ENCODE results near the gene P3H1. TPM values are rescaled to one million over a fixed set of nuclear protein-coding genes. Genes with fewer than 3 reads are reported as not detected.
"Not testable (repeated sequence)": the region's sequence is repeated elsewhere in the genome, so short reads cannot be mapped to it uniquely, and the experiment has no call there.

The P3H1 gene
- total and polyA plus RNA-seq, 7 donors: 1.8 to 23.3 (median 17.9) TPM

DNA sequence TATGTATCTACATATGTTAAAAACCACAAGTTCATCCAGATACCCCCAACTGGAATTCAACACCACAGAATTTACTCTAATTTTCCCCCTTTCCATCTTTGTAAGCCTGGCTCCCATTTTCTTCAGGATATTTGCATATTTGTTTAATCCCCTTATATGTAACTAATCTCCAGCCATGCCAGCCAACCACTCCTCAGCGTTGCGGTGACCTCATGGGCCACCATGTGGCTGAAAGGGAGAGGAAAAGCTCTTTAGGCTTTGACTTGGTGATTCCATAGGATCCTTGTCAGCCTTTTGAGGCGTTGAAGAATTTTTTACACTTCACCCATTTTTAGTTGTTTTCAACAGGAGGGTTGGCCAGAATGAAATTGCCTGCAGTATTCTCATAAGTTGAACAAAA lies 36.8 kb downstream of the P3H1 start:
- H3K27ac ChIP-seq: no peak overlapping the region
- no peaks in the 10 kb centered on the region for H3K36me3 ChIP-seq
- H3K27me3 ChIP-seq: no peaks in the 10 kb centered on the region
- H3K4me1 ChIP-seq: no peaks in the 10 kb centered on the region
- no peak for DNase-seq
- WGBS, 2 donors: 95 to 96% methylated on average over 3 of the region's 3 CpGs
- H3K4me3 ChIP-seq: no peak overlapping the region
- TF ChIP-seq, protein P1, sequence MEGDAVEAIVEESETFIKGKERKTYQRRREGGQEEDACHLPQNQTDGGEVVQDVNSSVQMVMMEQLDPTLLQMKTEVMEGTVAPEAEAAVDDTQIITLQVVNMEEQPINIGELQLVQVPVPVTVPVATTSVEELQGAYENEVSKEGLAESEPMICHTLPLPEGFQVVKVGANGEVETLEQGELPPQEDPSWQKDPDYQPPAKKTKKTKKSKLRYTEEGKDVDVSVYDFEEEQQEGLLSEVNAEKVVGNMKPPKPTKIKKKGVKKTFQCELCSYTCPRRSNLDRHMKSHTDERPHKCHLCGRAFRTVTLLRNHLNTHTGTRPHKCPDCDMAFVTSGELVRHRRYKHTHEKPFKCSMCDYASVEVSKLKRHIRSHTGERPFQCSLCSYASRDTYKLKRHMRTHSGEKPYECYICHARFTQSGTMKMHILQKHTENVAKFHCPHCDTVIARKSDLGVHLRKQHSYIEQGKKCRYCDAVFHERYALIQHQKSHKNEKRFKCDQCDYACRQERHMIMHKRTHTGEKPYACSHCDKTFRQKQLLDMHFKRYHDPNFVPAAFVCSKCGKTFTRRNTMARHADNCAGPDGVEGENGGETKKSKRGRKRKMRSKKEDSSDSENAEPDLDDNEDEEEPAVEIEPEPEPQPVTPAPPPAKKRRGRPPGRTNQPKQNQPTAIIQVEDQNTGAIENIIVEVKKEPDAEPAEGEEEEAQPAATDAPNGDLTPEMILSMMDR (IDR thresholded peaks at IDR 0.05): no peak
- no peak for TF ChIP-seq POLR2AphosphoS5 (IDR thresholded peaks at IDR 0.05)
- TF ChIP-seq POLR2A (IDR thresholded peaks at IDR 0.05): no peak
- no peak for TF ChIP-seq EP300 (IDR thresholded peaks at IDR 0.05)
- H3K9me3 ChIP-seq: no peaks in the 10 kb centered on the region
- intact Hi-C loops (cut with DNase I): no loop called here

DNA sequence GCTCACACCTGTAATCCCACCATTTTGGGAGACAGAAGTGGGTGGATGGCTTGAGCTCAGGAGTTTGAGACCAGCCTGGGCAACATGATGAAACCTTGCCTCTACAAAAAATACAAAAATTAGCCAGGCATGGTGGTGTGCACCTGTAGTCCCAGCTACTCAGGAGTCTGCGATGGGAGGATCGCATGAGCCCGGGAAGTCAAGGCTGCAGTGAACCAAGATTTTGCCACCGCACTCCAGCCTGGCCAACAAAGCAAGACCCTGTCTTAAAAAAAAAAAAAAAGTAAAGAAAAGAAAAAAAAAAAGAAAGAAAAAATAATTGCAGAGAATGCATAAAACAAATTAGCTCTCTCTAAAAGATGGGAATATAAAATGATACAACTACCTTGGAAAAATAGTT lies 41.0 kb downstream of the P3H1 start:
- H3K4me1 ChIP-seq; H3K36me3 ChIP-seq; H3K27ac ChIP-seq; H3K4me3 ChIP-seq; H3K27me3 ChIP-seq; DNase-seq; H3K9me3 ChIP-seq; intact Hi-C loops (cut with DNase I): not testable (repeated sequence)
- 96 to 97% methylated on average over 4 of the region's 4 CpGs for whole genome bisulfite sequencing, 2 donors

DNA sequence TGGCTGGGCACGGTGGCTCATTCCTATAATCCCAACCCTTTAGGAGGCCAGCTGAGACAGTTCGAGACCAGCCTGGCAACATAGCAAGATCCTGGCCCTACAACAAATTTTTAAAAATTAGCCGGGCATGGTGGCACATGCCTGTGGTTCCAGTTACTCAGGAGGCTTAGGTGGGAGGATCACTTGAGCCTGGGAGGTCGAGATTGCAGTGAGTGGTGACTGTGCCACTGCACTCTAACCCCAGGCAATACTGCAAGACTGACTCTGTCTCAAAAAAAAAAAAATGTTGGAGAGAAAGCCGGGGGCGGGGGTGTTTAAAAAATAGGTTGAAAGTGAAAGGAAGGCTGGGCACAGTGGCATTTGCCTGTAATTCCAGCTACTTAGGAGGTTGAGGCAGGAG lies 43.3 kb downstream of the P3H1 start:
- H3K4me1 ChIP-seq: no peaks in the 10 kb centered on the region
- no peaks in the 10 kb centered on the region for H3K36me3 ChIP-seq
- H3K9me3 ChIP-seq: no peaks in the 10 kb centered on the region
- no peak overlapping the region for H3K27ac ChIP-seq
- WGBS, 2 donors: 66 to 77% methylated on average over 6 of the region's 6 CpGs
- no peak overlapping the region for H3K4me3 ChIP-seq
- no peak for DNase-seq
- TF ChIP-seq, protein P1 (IDR thresholded peaks at IDR 0.05): no peak
- TF ChIP-seq EP300 (IDR thresholded peaks at IDR 0.05): no peak
- TF ChIP-seq POLR2A (IDR thresholded peaks at IDR 0.05): no peak
- no peak for TF ChIP-seq POLR2AphosphoS5 (IDR thresholded peaks at IDR 0.05)
- H3K27me3 ChIP-seq: no peaks in the 10 kb centered on the region
- intact Hi-C loops (cut with DNase I): no loop called here

DNA sequence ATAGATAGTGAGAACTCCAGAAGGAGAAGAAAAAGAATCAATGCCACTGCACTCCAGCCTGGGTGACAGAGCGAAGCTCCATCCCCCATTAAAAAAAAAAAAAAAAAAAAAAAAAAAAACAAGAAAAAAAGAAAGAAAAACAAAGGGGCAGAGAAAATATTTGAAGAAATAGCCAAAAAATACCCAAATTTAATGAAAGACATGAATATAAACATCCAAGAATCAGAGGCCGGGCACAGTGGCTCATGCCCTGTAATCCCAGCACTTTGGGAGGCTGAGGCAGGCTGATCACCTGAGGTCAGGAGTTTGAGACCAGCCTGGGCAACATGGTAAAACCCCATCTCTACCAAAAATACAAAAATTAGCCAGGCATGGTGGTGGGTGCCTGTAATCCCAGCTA lies 44.4 kb downstream of the P3H1 start:
- DNase-seq; H3K27me3 ChIP-seq; H3K4me1 ChIP-seq; H3K36me3 ChIP-seq; H3K27ac ChIP-seq; H3K4me3 ChIP-seq; H3K9me3 ChIP-seq; intact Hi-C loops (cut with DNase I): not testable (repeated sequence)
- 90 to 97% methylated on average over 2 of the region's 2 CpGs for WGBS, 2 donors

DNA sequence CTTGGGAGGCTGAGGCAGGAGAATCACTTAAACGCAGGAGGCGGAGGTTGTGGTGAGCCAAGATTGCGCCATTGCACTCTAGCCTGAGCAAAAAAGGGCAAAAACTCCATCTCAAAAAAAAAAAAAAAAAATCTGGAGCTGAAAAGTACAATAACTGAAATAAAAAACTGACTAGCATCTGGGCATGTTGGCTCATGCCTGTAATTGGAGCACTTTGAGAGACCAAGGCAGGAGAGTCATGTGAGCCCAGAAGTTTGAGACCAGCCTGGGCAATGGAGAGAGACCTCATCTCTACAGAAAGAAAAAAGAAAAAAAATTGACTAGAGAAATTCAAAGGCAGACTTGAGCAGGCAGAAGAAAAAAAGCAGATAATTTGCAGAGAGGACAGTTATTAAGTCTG lies 44.9 kb downstream of the P3H1 start:
- TF ChIP-seq POLR2A (IDR thresholded peaks at IDR 0.05) (no peak), POLR2AphosphoS5 (IDR thresholded peaks at IDR 0.05) (no peak), EP300 (IDR thresholded peaks at IDR 0.05) (no peak)
- TF ChIP-seq, protein P1 (IDR thresholded peaks at IDR 0.05): no peak
- Histone ChIP-seq H3K36me3 (no peaks in the 10 kb centered on the region), H3K27ac (no peak overlapping the region), H3K9me3 (no peaks in the 10 kb centered on the region), H3K27me3 (no peaks in the 10 kb centered on the region), H3K4me3 (no peak overlapping the region), H3K4me1 (no peaks in the 10 kb centered on the region)
- no peak for DNase-seq
- 96 to 97% methylated on average over 3 of the region's 3 CpGs for WGBS, 2 donors
- intact Hi-C loops (cut with DNase I): no loop called here

DNA sequence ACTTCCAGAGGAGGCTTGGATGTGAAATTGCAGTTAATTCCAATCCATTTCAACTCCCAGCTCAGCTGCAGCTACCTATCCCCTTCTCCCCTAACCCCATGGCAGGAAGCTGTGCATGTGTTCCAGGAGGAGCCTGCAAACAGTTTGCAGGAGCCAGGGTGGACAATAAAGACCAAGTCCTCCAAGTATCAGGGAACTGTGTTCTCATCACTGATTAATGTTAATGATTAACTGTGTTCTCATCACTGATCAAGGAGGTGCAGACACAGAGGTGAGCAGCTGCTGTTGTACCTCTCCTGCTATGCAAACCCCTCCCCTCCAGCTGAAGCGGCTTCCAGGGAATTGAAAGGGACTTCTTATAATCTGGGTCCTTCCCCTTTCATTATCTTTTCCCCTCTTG lies 46.0 kb downstream of the P3H1 start:
- no peak for DNase-seq
- WGBS, 2 donors: 34 to 78% methylated on average over 1 of the region's 1 CpG
- no peaks in the 10 kb centered on the region for H3K4me1 ChIP-seq
- H3K9me3 ChIP-seq: no peaks in the 10 kb centered on the region
- H3K27me3 ChIP-seq: no peaks in the 10 kb centered on the region
- TF ChIP-seq, protein P1 (IDR thresholded peaks at IDR 0.05): no peak
- TF ChIP-seq EP300 (IDR thresholded peaks at IDR 0.05) (no peak), POLR2AphosphoS5 (IDR thresholded peaks at IDR 0.05) (no peak), POLR2A (IDR thresholded peaks at IDR 0.05) (no peak)
- H3K36me3 ChIP-seq: peaks cover 0 to 2% (median 0%) of the 10 kb centered on the region in 4 donors
- no peak overlapping the region for H3K27ac ChIP-seq
- intact Hi-C loops (cut with DNase I): no loop called here
- no peak overlapping the region for H3K4me3 ChIP-seq

DNA sequence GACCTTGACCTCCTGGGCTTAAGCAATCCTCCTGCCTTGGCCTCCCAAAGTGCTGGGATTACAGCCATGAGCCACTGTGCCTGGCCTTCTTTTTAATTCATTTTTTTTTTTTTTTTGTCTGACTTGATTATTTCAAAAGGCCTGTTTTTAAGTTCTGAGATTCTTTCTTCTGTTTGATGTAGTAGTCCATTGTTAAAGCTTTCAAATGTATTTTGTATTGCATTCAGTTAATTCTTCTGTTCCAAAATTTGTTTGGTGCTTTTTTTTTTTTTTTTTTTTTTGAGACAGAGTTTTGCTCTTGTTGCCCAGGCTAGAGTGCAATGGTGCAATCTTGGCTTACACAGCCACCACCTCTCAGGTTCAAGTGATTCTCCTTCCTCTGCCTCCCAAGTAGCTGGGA lies 52.4 kb downstream of the P3H1 start:
- peaks cover 0 to 29% (median 4%) of the 10 kb centered on the region in 4 donors for H3K36me3 ChIP-seq
- H3K27me3 ChIP-seq; DNase-seq; H3K4me1 ChIP-seq; intact Hi-C loops (cut with DNase I); H3K27ac ChIP-seq; H3K4me3 ChIP-seq; H3K9me3 ChIP-seq: not testable (repeated sequence)
